Heart right ventricle (tissue), 16 donors: ENCODE results near the gene KIAA0825. TPM values are rescaled to one million over a fixed set of nuclear protein-coding genes. Genes with fewer than 3 reads are reported as not detected.

Experiments used
- ATAC-seq, 8 donors: fragments of 200-7000 bp; cut with Tn5 transposase; one replicate each; pipeline ENCODE4 v1.9.1; 2020; ENCODE audit warnings: mild to moderate bottlenecking in 8 of 8, moderate library complexity in 8 of 8, moderate number of reproducible peaks in 1 of 8
- DNase-seq, 2 donors: peaks; one replicate each; pipeline ENCODE4 v3.0.0-alpha.2; 2020
- H3K27ac ChIP-seq, 10 donors: fragments of 200-600 bp; sonication (generic) in 2 of 10; one replicate each; pipeline versions ENCODE4 v1.5.0 to v1.8.0; 2020 to 2022; ENCODE audit warnings: mild to moderate bottlenecking in 3 of 10
- H3K27me3 ChIP-seq, 7 donors: fragments of 200-600 bp; one replicate each; pipeline ENCODE4 v1.8.0; 2021 to 2022; ENCODE audit warnings: mild to moderate bottlenecking in 2 of 7
- H3K36me3 ChIP-seq, 9 donors: fragments of 200-600 bp; sonication (generic) in 1 of 9; one replicate each; pipeline versions ENCODE4 v1.5.0 to v1.8.0; 2020 to 2022; ENCODE audit warnings: mild to moderate bottlenecking in 2 of 9
- H3K4me1 ChIP-seq, 9 donors: fragments of 200-600 bp; sonication (generic) in 1 of 9; one replicate each; pipeline versions ENCODE4 v1.5.0 to v1.8.0; 2020 to 2022; ENCODE audit warnings: mild to moderate bottlenecking in 4 of 9
- H3K4me3 ChIP-seq, 10 donors: fragments of 200-600 bp; sonication (generic) in 2 of 10; one replicate each; pipeline versions ENCODE4 v1.5.0 to v1.8.0; 2020 to 2022; ENCODE audit warnings: mild to moderate bottlenecking in 7 of 10, moderate library complexity in 2 of 10
- H3K9me3 ChIP-seq, 11 donors: fragments of 200-600 bp in 10 of 11; sonication (generic) in 2 of 11; one replicate each; pipeline versions ENCODE4 v1.5.0 to v1.8.0; 2013 to 2022; ENCODE audit warnings: mild to moderate bottlenecking in 2 of 11, control low read depth in 1 of 11, moderate library complexity in 1 of 11
- CTCF ChIP-seq, 9 donors: fragments of 200-600 bp; sonication (generic) in 2 of 9; IDR thresholded peaks; one replicate each; pipeline versions ENCODE4 v1.5.0 to v1.8.0; 2021 to 2022; ENCODE audit warnings: antibody characterized with exemption in 9 of 9, mild to moderate bottlenecking in 5 of 9, moderate library complexity in 1 of 9
- WGBS, 2 donors: extraction: QIAGEN DNeasy Blood & Tissue Kit; methylation state at CpG; one replicate each; pipeline ENCODE4 v1.1.7; 2013; ENCODE audit warnings: inconsistent platforms in 1 of 2; 5-methylcytosine and 5-hydroxymethylcytosine counted together
- intact Hi-C, 10 donors: fragments of 100-400 bp; cut with DNase I; formaldehyde crosslinking; loops; one replicate each; pipeline versions ENCODE4 v1.11.1 to v1.14.2; 2022
- polyA plus RNA-seq, 2 donors: library from polyadenylated mRNA; stranded (reverse); fragments of 200-250 nt; gene quantifications; one replicate each; pipeline ENCODE4 v1.2.3, GENCODE V29; 2013
- total RNA-seq, 10 donors: library from RNA; stranded (reverse); fragmentation: NEBNext Ultra II Directional in 3 of 10; extraction: Animal tissue kit (Norgen Biotek cat#: 25700) in 3 of 10; gene quantifications; one replicate each; pipeline versions ENCODE4 v1.2.1 to v1.2.4, GENCODE V29; 2021 to 2023
- donor health status: Arrhythmogenic right ventricular cardiomyopathy.
- donor health status: ischemic (EF 13 %, LVEDD 7.1; RV severe dilation, severe dysfunction).
- donor health status: healthy with polysubstance abuse.
- donor health status: DM: no; HTN: yes; CAD: no.
- donor health status: DM: no; HTN: no; CAD: no.
- donor health status: ischemic (EF 25% LVEDD 6.9; RV normal size, moderate dysfunction).
- donor health status: ischemic (EF 25% LVEDD 5.7; RV mildly dilated, moderate dysfunction).
- donor health status: healthy.
- donor health status: DM: yes; HTN: yes; CAD: no.
- donor health status: Ischemic cardiomyopathy.
- donor health status: ischemic (EF 35%, LVEDD 5.7; RV mildly dilated, moderate dysfunction).
- donor health status: nonischemic (EF 11% LVEDD 7.7; RV severe dilation, severe dysfunction).
- donor health status: DM: yes; HTN: yes; CAD: no.
- donor health status: PGD.
- donor health status: ischemic (EF 29% LVEDD 5.4; RV normal size, mild dysfunction).
- donor health status: nonischemic (EF 23%, LVEDD 6.1; RV moderate dilation, normal function).

KIAA0825 gene
- total and polyA plus RNA-seq, 12 donors: 0.36 to 3.5 (median 2.4) TPM

- H3K9me3 ChIP-seq: peaks cover 0 to 12% (median 7%) of the 10 kb centered on the region in 11 donors
- no peaks in the 10 kb centered on the region for H3K4me1 ChIP-seq
- no peak overlapping the region for H3K4me3 ChIP-seq
- TF ChIP-seq CTCF (IDR thresholded peaks at IDR 0.05): no peak
- peaks cover 0 to 57% (median 0%) of the 10 kb centered on the region in 9 donors for H3K36me3 ChIP-seq
- WGBS, 2 donors: 97 to 98% methylated on average over 3 of the region's 3 CpGs
- no peak for DNase-seq
- no peak for ATAC-seq
- no peak overlapping the region for H3K27ac ChIP-seq
- no peaks in the 10 kb centered on the region for H3K27me3 ChIP-seq
- intact Hi-C loops: no loop called here
Measured at GRCh38 chr5:94645053-94645452, 26.6 kb upstream of the KIAA0825 start.

- no peak overlapping the region for H3K27ac ChIP-seq
- ATAC-seq (no peak), DNase-seq (no peak)
- no peaks in the 10 kb centered on the region for H3K27me3 ChIP-seq
- H3K4me1 ChIP-seq: no peaks in the 10 kb centered on the region
- peaks cover 0 to 44% (median 9%) of the 10 kb centered on the region in 11 donors for H3K9me3 ChIP-seq
- H3K36me3 ChIP-seq: peaks cover 0 to 65% (median 3%) of the 10 kb centered on the region in 9 donors
- no peak overlapping the region for H3K4me3 ChIP-seq
- 96 to 100% methylated on average over 3 of the region's 3 CpGs for WGBS, 2 donors
- intact Hi-C loops: no loop called here
- TF ChIP-seq CTCF (IDR thresholded peaks at IDR 0.05): no peak
Measured at GRCh38 chr5:94640176-94640575, 21.8 kb upstream of the KIAA0825 start.

- TF ChIP-seq CTCF (IDR thresholded peaks at IDR 0.05): no peak
- whole genome bisulfite sequencing, 2 donors: 65 to 66% methylated on average over 2 of the region's 2 CpGs
- H3K27ac ChIP-seq: no peak overlapping the region
- DNase-seq (no peak), ATAC-seq (no peak)
- H3K27me3 ChIP-seq: no peaks in the 10 kb centered on the region
- peaks cover 0 to 58% (median 13%) of the 10 kb centered on the region in 9 donors for H3K36me3 ChIP-seq
- H3K4me3 ChIP-seq: no peak overlapping the region
- H3K9me3 ChIP-seq: peaks cover 0 to 32% (median 4%) of the 10 kb centered on the region in 11 donors
- intact Hi-C loops: no loop called here
- peaks cover 0 to 5% (median 0%) of the 10 kb centered on the region in 9 donors for H3K4me1 ChIP-seq
Measured at GRCh38 chr5:94632024-94632423, 13.6 kb upstream of the KIAA0825 start.

- 94 to 100% methylated on average over 1 of the region's 1 CpG for WGBS, 2 donors
- Histone ChIP-seq H3K4me3 (no peak overlapping the region), H3K4me1 (peaks cover 0 to 14% (median 0%) of the 10 kb centered on the region in 9 donors), H3K9me3 (peaks cover 0 to 17% (median 0%) of the 10 kb centered on the region in 11 donors), H3K27ac (no peak overlapping the region), H3K27me3 (no peaks in the 10 kb centered on the region), H3K36me3 (peaks cover 0 to 36% (median 13%) of the 10 kb centered on the region in 9 donors)
- intact Hi-C loops: loop anchor here in 1 of 10 donors (10.0 kb wide), 1 partner anchor 102 kb away; no protein-coding TSS in a partner anchor
- TF ChIP-seq CTCF (IDR thresholded peaks at IDR 0.05): no peak
- no peak for DNase-seq
- ATAC-seq: no peak
Measured at GRCh38 chr5:94627191-94627590, 8.8 kb upstream of the KIAA0825 start.
